HG02571 (cell line): Measurements from ENCODE around the gene CLDN22.

ENCODE experiments used
- ATAC-seq: cut with Tn5 transposase; IDR thresholded peaks from one replicate; pipeline ENCODE4 v1.9.1; 2021; ENCODE audit warnings: mild to moderate bottlenecking, moderate library complexity; ENCODE audit not compliant: unreplicated experiment

CLDN22 gene

GRCh38 chr4:183285886-183286285 is 34.2 kb downstream of the CLDN22 start:
- no peak for ATAC-seq

- ATAC-seq, result no peak
These were observed 35.1 kb downstream of the CLDN22 start for GRCh38 chr4:183284965-183285364.

GRCh38 chr4:183284258-183284785 is 35.8 kb downstream of the CLDN22 start:
- ATAC-seq, result no peak

- no peak for ATAC-seq
These were observed 44.0 kb downstream of the CLDN22 start for GRCh38 chr4:183276106-183276505.

- ATAC-seq, result no peak
These were observed 47.7 kb downstream of the CLDN22 start for GRCh38 chr4:183272384-183272783.

GRCh38 chr4:183268556-183268955 is 51.5 kb downstream of the CLDN22 start:
- no peak for ATAC-seq
